ENCODE measurements around the gene TPTE2.
"Not testable (repeated sequence)": the region's sequence is repeated elsewhere in the genome, so short reads cannot be mapped to it uniquely, and the experiment has no call there.

- not testable (repeated sequence) for TF ChIP-seq CTCF (IDR thresholded peaks at IDR 0.05; ENCODE audit: poor library complexity, severe bottlenecking); POLR2AphosphoS5 (IDR thresholded peaks at IDR 0.05); REST (IDR thresholded peaks at IDR 0.05; ENCODE audit: borderline replicate concordance); RAD21 (conservative IDR thresholded peaks at IDR 0.05)
These were observed 4.0 kb downstream of the TPTE2 start for GRCh38 chr13:19557287-19557686.
